ENCODE measurements around the gene COX4I1.

The COX4I1 gene

DNA sequence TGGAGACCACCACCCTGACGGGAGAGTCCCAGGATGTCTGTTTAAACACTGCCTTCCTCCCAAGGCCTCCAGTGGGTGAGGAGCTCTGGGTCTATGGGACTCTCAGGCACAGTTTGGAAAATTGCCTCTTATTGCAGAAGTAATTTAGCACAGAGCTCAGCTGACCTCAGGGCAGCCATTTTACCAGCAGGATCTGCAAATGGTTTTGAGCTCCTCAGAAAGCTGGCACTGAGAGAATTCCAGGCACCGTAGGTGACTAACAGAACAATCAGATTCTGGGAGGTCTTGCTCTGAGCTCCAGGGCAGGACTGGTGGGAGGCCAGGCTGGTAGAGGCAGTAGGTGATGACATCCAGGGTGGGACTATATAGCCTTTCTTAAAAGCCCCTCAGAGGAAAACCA, 31.3 kb upstream of the COX4I1 start:
- DNase-seq: no peak

DNA sequence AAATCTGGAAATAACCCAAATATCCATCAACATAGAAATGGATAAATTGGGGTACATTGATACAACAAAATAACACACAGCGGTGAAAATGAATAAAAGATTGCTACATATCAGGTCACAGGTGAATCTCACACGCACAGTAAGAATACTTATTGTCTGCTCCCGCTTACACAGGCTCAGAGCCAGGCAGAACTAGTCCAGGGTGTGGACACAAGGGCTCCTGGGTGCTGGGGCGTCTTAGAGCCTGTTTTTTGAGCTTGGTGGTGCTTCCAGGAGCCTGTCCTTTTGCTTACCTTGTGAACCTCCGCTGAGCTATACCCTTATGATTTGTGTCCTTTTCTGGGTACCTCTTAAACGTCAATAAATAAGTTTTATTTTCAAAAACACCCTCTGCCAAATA, 28.8 kb upstream of the COX4I1 start:
- DNase-seq: no peak

DNA sequence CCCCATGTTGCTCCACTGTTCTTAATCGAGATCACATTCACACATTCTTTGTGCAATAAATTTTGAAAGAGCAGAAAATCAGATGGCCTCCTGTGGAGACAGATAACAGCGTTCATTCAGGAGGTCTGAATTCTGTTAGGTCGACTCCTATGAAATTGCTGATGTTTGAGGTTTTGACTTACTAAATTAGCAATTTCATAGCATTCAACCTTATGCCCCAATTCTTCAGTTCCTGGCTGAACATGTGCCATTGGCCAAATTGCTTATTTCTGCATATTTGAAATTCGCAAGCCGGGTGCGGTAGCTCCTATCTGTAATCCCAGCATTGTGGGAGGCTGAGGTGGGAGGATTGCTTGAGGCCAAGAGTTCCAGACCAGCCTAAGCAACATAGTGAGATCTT, 26.5 kb upstream of the COX4I1 start:
- DNase-seq: no peak

DNA sequence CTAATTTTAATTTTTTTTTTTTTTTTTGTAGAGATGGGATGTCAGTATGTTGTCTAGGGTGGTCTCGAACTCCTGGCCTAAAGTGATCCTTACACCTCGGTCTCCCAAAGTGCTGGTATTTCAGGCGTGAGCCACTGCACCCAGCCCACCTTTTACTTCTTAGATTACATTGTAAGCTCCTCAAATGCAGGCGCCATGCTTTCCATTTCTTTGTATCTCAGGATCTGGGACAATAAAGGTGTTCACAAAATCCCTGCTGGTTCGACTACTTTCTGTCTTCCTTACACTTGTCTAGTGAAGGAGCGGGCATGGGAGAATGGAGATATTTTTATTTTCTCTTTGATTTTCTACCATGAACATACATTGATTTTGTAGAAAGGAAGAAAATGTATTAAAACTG, 25.4 kb upstream of the COX4I1 start:
- DNase-seq: no peak

DNA sequence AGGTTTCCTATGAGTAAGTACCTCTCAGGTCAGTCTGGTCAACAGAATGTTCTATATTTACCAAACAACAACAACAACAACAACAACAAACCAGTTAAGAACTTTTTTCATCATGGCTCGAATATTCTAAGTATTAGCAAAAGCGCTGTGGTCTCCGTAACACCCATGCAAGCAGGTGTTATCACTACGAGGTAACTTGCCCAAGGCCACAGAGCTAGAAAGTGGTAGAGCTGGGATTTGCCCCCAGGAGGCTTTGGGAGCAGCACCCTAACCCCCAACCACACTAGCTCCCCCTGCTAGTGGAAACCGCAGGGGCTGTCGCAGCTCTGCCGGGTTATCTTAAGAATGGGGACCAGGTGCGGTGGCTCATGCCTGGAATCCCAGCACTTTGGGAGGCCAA, 24.7 kb upstream of the COX4I1 start:
- no peak for DNase-seq

DNA sequence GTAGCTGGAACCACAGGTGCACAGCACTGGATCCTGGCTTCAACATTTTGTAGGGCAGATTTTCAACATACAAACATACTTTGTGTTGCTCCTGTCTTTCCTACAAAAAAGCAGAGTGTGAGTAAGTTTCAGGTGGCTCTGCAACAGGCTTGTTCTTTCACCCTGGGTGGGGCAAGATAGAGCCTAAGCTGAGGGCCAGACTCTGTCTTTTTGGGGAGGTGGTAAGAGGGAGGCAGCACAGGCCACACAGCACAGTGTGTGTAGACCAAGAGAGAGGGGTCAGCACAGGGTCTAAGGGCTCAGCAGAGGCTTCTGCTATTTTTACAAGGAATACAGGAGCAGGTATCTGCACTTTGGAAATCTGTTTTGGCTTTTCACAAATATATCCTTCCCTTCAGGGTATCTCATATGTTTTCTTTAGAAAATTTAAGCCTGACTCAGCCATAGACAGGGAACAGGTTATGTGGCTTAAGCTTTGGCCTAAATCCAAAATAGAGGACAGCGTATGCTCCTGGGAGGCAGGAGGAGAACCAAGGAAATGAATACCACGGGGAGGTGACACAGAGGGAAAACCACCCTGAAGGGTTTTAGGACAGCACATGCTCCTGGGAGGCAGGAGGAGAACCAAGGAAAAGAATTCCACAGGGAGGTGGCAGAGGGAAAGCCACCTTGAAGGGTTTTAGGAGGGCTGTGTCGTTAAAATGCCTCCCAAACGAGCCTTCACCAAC, 21.7 kb upstream of the COX4I1 start:
- no peak for DNase-seq

DNA sequence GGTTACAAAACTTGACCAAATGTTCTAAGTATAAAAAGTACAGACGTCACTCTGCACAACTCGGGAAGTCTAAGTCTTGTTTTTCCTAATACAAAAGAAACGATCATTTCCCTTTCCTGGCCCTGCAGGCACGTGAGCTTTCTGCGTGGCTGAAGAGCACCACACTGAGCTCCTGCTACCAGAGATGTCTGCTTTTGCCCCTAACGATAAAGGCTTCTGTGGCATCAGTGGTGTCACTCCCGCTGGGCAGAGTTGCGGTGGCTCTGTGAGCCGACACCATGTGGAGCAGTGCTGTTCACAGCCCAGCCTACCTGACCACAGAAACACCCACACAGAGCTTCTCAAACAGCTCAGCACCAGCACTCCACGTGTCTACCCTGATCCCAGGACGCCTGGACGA, 20.6 kb upstream of the COX4I1 start:
- no peak for DNase-seq

DNA sequence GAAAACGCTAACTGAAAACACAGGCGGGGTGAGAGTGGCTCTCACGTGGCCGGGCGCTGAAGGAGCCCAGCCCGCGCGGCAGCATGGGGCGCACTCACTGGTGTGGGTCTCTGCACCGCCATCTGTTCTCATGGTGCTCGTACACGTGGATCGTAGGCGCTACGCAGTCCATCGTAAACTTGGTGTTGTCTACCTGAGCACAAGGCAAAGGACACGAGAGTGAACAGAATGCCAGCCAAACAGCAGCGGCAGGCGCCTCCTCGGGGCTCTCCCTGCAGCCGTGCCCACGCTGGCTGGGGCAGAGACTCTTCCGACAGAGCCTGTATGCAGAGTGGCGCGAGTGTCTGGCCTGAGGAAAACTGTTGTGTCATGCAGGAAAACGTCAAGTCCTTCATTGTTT, 19.2 kb upstream of the COX4I1 start:
- no peak for DNase-seq

DNA sequence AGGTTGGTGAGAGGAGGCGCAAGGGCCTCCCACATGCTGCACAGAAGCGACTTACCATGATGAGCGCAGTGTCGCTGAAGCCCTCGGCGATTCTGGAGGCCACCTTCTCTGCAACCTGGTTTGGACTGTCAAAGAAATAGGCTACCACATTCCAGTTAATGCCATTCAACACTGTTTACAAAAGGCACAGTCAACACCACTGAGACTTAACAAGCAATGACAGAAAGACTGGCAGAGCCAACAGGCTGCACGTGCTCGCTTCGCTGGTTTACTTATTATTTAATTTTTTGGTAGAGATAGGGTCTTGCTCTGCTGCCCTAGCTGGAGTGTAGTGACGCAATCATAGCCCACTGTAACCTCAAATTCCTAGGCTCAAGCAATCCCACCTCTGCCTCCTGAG, 18.3 kb upstream of the COX4I1 start:
- DNase-seq: no peak

DNA sequence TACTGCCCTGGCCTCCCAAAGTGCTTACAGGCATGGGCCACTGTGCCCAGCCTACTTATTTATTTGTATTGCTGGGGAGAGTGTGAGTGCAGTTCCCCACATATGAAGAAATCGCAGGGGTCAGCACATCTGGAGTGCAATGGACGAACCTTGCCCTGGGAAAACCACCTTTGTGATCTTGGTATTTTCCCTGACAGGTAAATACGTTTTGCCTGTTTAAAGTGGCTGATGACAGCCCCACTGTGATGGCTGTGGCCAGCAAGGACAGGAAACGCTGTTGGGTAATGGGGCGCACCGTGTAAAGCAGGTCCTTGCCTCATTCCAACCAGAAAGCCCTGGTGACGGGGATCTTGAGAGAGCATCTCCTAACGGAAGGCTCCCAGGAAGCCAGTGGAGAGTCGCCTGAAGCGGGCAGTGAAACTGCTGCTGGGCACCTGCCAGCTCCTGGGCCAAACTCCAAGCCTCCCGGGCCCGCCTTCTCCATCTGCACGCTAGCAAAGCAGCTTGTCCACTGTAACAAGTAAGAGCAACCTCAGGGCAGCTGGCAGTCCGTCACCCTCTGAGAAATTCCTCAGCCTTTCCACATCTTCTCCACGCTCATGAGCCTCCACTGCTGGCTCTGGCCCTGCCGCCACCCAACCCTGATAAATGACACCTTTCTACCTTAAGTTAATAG, 17.7 kb upstream of the COX4I1 start:
- no peak for DNase-seq

DNA sequence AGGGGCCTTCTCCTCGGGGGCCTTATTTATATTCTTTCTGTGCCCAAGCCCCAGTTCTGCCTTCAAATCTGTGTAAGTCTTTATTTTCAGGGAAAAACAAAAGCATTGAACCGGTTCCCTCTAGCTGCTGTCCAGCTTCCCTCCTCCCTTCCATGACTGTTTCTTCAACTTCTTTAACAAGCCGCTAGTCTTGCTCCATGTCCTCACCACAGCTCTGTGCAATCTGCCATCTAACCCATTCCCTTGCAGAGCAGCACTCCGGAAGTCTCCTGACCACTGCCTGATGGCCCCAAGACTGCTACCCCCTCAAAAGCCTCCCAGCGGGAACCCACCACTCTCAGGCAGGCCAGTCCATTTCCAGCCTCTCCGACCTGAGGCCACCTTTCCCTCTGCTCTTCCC, 17.0 kb upstream of the COX4I1 start:
- DNase-seq: no peak

DNA sequence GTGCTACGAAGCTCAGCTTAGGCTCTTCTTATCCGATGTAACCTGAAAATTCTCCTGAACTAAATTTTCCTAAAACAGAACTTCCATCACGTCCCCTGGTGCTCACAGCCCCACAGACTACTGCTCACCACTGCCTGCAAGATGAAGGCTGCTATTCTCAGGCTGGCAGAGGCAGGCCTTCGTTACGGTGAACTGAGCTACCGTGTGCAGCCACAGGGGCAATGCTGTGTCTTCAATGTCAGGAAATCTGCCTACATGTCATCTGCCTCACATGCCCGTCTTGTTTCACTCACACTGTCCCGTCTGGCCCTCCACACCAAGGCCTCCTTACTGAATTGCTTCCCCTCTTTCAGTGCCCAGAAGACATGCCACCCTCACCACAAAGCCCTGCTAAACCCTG, 16.1 kb upstream of the COX4I1 start:
- no peak for DNase-seq

DNA sequence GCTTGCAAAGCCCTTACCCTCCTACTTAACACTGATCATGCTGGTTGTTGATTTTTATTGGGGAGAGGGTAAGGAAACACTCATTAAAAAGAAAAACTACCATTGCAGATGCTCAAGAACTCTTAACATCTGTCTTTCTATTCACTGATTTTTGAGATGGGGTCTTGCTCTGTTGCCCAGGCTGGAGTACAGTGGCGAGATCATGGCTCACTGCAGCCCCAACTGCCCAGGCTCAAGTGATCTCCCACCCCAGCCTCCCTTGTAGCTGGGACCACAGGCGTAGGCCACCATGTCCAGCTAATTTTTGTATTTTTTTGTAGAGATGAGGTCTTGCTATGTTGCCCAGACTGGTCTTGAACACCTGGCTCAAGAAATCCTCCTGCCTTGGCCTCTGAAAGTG, 14.7 kb upstream of the COX4I1 start:
- no peak for DNase-seq

DNA sequence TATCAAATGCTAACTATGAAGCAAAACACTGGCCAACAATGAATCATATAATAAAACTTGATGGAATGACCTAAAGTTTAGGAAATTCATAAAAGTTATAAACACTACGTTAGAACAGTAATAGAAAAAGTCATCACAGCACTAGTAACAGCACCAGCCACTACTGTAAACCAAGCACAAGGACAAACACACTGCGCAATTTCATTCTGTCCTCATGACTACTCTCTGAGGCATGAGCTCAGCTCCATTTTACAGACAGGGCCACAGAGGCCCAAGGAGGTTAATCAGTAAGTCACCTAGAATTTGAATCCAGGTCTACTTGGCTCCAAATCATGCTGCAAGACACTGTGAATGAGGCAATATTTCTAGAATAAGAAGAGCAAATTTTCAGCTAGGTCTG, 13.6 kb upstream of the COX4I1 start:
- no peak for DNase-seq

DNA sequence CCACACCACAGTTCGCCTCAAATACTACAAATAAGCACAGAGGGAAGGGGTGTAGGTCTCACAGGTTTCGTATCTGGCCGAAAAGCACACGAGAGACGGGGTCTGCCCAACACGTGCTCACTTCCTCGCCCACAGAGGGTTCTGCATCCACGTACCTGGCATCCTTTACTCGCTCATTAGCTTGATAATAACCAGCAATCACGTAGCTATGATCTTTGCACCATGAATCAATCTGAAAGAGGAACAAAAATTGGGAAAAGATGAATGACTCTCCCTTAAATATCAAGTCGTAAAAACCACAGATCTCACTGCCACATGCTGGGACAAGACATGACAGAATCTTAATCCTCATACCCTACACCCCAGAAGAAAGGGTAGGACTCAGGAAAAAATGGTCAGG, 10.7 kb upstream of the COX4I1 start:
- DNase-seq: no peak

DNA sequence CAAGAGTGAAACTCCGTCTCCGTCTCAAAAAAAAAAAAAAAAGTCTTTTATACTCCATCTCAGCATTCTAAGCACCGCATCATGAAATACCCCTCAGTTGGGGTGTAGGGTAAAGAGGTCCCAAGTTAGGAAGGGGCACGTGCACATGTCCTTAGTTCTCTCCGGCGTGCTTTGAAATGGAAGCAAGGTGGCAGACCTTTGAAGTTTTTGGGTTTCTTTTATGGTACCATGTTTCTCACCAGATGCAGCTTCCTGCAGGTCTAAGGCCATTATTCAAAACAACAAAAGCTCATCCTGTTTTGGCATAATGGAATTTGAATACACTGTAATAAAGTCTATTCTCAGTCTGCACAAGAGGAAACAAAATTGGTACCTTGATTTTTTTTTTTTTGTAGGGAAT, 9.7 kb upstream of the COX4I1 start:
- no peak for DNase-seq

DNA sequence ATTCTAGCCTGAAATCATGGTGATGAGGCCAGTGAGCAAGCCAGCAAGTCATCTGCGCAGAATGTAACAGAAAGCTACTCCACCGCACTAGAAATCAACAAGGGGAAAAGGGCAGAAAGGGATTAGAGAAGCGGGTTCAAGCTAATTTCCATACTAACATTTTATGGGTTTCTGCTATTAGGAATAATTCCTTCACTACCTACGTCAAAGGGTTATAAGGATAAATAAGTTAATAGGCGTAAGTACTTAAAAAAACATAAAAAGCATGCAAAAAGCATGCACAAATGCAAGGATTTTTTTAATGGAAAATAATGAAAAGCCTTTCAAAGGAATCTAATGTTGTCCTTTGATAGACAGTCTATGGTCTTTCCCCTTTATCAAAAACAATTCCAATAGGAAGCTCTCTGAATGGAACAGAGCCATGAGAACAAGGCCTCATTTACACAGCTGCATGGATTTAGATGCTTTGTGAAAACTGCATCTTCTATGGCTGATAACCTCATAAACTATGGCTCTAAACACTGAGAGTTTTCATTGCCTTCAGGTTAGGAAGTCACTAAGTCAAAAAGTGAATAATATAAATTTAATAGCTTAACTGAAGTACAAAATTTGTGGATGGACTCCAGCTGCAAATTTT, 5.7 kb upstream of the COX4I1 start:
- no peak for DNase-seq

DNA sequence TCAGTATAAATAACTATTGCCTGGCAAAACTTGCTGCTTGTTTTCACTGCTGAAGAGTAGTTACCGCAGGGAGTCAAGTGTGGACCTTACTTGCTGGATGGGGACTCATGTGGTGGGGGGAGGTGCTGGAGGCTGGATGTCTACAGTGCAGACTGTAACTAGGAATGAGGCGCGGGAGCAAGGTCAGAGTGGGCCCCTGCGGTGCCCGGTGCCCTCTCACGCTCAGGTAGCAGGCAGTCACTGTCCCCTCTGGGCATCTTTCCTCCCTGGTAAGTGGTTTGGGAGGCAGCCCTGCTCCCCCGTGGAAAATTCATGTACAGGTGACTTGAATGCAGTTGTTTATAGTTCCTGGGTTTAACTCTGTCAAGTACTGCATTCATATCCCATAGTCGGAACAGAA, 4.8 kb upstream of the COX4I1 start:
- DNase-seq: no peak

DNA sequence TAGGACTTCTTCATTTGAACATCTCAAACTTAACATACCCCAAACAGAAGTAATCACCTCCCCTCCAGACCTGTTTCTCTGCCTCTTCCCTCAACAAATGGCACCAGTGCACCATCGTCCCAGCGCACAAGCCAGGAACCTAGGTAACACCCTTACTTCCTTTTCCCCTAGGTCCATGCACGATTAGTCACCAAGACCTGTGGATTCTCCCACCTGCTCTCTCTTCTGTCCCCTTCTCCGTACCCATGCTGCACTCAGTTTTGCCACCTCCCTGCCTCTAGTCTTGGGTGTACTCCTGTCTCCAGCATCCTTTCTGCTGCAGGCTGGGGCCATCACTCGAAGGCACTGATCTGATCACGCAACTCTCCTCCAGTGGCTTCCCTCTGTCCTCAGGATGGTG, 3.3 kb upstream of the COX4I1 start:
- no peak for DNase-seq

DNA sequence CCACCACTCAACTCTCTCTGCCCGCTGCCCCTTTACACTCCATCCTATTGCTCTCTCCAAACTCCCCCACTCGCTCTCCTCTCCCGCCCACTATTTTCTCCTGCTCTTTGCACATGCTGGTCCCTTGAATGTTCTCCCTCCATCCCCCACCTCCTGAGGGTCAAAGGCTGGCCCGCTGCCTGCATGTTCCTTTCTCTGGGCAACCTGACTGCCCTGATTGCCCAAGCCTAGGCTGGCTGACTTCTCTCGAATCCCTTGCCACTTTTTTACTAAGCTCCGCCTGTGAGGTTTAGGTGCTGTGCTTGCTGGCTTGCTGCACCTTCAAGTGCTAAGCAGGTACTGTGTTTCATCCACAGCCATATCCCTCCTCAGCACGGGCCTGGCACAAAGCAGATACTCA, 2.9 kb upstream of the COX4I1 start:
- no peak for DNase-seq

DNA sequence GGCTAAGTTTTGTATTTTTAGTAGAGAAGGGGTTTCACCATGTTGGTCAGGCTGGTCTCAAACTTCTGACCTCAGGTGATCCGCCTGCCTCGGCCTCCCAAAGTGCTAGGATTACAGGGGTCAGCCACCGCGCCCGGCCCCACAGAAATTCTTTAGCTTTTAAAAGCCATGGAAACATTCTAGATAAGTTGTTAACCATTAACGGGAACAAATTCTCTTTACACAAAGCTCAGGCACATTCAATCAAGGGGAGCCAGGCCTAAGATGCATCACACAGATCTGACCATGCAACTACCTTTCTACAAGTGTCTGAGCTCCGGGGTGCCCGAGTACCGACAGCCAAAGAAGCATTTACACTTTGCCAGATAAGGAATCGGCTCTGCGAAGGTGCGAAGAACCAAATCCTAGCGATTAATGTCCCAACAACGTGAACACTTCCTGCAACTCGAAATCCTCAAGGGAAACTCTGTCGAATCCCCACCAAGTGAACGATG, 1.2 kb upstream of the COX4I1 start:
- no peak for DNase-seq

DNA sequence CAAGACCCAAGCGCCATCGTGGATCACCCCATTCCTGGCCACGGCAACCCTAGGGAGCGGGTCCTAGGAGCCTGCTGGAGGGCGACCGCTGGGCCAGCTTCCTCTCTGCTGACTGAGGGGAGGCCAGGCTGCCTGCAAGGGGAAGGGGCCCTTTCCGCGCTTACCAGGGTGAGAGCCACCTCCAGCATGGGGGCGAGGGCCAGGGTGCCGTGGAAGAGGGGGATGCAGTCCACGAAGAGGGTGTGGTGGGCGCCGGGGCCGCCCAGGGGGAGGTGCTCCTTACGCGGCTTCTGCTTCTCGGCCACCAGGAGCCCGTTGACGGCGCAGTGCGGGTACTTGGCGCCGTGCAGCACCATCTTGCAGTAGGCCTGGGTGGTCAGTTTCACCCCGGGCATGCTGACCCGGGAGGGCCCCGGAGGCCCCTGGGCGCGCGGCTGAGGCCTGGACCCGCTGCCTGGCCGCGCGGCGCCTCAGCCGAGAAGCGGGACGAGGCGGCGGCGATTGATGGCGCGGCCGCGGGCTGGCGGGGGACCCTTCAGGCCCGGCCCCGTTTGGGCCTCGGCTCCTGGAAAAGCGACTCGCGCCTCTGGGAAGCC, 496 bp upstream of the COX4I1 start:
- no peak for DNase-seq

DNA sequence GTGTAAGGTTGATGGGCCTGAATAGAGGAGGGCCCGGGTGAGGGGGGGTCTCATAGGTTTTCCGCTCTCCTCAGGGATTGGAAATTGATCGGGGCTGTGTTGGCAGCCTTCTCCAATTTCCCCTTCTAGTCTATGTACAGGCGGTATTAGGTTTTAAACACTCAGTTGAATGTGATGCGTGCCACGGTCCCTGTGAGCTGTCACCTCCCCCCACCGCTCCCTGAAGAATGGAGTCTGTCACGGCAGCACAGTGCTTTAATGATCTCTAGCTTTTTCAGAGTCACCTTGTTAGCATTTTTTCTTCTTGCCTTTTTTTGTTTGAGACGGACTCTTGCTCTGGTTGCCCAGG, 800 bp downstream of the COX4I1 start:
- no peak for DNase-seq

DNA sequence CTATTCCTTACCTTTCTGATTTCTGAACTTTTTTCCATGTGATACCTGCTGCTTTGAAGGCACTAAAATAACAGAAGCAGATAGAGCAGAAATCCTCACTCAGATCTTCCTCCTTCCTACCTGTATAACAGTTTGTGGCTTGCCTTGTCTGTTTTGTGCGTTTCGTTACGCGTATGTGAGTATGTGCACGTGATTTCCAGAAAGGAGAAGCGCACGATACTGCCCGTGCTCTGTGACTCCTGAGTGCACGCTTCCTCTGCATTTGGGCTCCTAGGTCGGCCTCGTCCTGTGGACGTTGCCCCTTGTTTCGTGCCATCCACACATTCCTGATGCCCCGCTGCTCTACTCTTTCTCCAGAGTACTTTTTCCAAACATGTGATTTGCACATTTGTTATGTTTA, 4.1 kb downstream of the COX4I1 start:
- DNase-seq: no peak

Data from NCI-H187 (cell line).